COR-L47 (cell line): ENCODE results near the gene KRTAP9-6.
"Not testable (repeated sequence)": the region's sequence is repeated elsewhere in the genome, so short reads cannot be mapped to it uniquely, and the experiment has no call there.

Experiments
- DNase-seq: peaks from one replicate; lab custom pipeline; 2025; lab: John Stamatoyannopoulos, UW

KRTAP9-6 gene

GRCh38 chr17:41265078-41265477 is at the start of gene KRTAP9-6:
TSS of gene KRTAP9-6 (plus strand) at chr17:41265378. CDS start at chr17:41265378, 0 bp downstream.
- no peak for DNase-seq

GRCh38 chr17:41215681-41216080 is 49.5 kb upstream of the KRTAP9-6 start:
- no peak for DNase-seq

GRCh38 chr17:41223821-41224220 is 41.4 kb upstream of the KRTAP9-6 start:
- DNase-seq, result no peak

GRCh38 chr17:41226051-41226450 is 39.1 kb upstream of the KRTAP9-6 start:
- no peak for DNase-seq

- DNase-seq, result not testable (repeated sequence)
Observed at GRCh38 chr17:41226598-41227095, 38.5 kb upstream of the KRTAP9-6 start, which contains the start of gene KRTAP9-2. TSS of gene KRTAP9-2 (plus strand) at chr17:41226648. CDS start at chr17:41226655, 7 bp downstream.

GRCh38 chr17:41230094-41230493 is 35.1 kb upstream of the KRTAP9-6 start:
- DNase-seq, result no peak

- no peak for DNase-seq
Observed at GRCh38 chr17:41231731-41232130, 33.4 kb upstream of the KRTAP9-6 start.

GRCh38 chr17:41232399-41233105 is 32.6 kb upstream of the KRTAP9-6 start, which contains the start of gene KRTAP9-3:
TSS of gene KRTAP9-3 (plus strand) at chr17:41232449. CDS start at chr17:41232502, 53 bp downstream.
- not testable (repeated sequence) for DNase-seq

- DNase-seq, result not testable (repeated sequence)
Observed at GRCh38 chr17:41237116-41237515, 28.1 kb upstream of the KRTAP9-6 start.

GRCh38 chr17:41237949-41238437 is 27.2 kb upstream of the KRTAP9-6 start, which contains the start of gene KRTAP9-8:
TSS of gene KRTAP9-8 (plus strand) at chr17:41237999. CDS start at chr17:41238052, 53 bp downstream.
- DNase-seq, result not testable (repeated sequence)

- not testable (repeated sequence) for DNase-seq
Observed at GRCh38 chr17:41246995-41247787, 18.0 kb upstream of the KRTAP9-6 start.

GRCh38 chr17:41249637-41250240 is 15.4 kb upstream of the KRTAP9-6 start, which contains the start of gene KRTAP9-4:
TSS of gene KRTAP9-4 (plus strand) at chr17:41249687. CDS start at chr17:41249721, 34 bp downstream.
- DNase-seq, result not testable (repeated sequence)

GRCh38 chr17:41251261-41251660 is 13.9 kb upstream of the KRTAP9-6 start:
- no peak for DNase-seq

GRCh38 chr17:41254861-41255260 is 10.3 kb upstream of the KRTAP9-6 start:
- no peak for DNase-seq

GRCh38 chr17:41255381-41256290 is 9.5 kb upstream of the KRTAP9-6 start, which contains the start of gene KRTAP9-9:
TSS of gene KRTAP9-9 (plus strand) at chr17:41255384.
- not testable (repeated sequence) for DNase-seq

GRCh38 chr17:41256291-41256685 is 8.9 kb upstream of the KRTAP9-6 start:
- DNase-seq, result no peak

- no peak for DNase-seq
Observed at GRCh38 chr17:41258406-41258805, 6.8 kb upstream of the KRTAP9-6 start.

GRCh38 chr17:41263212-41263611 is 2.0 kb upstream of the KRTAP9-6 start:
- DNase-seq, result no peak

GRCh38 chr17:41264599-41264998 is 579 bp upstream of the KRTAP9-6 start:
- no peak for DNase-seq

GRCh38 chr17:41267711-41268110 is 2.5 kb downstream of the KRTAP9-6 start:
- no peak for DNase-seq

- DNase-seq, result not testable (repeated sequence)
Observed at GRCh38 chr17:41271323-41271722, 6.1 kb downstream of the KRTAP9-6 start.
